Neural cell (in vitro differentiated cells): ENCODE results near the gene GPX3. TPM values are rescaled to one million over a fixed set of nuclear protein-coding genes. Genes with fewer than 3 reads are reported as not detected.

Experiments
- H2AFZ ChIP-seq: fragments of 200-600, 300-800 bp; sonication (generic), shearing (Covaris generic); 2 replicates; pipeline ENCODE4 v1.6.0; 2014; ENCODE audit warnings: low read depth, mild to moderate bottlenecking, antibody characterized with exemption, low read length, moderate library complexity
- H3F3A ChIP-seq: fragments of 200-600 bp; shearing (Covaris generic); 2 replicates; pipeline ENCODE4 v1.6.1; 2016; ENCODE audit warnings: mild to moderate bottlenecking, moderate library complexity, mixed read lengths, antibody characterized with exemption, low read length; ENCODE audit not compliant: insufficient read depth, poor library complexity, severe bottlenecking
- H3K27ac ChIP-seq: fragments of 200-600, 300-800 bp; sonication (generic), shearing (Covaris generic); 2 replicates; pipeline ENCODE4 v1.5.1; 2014; ENCODE audit warnings: mild to moderate bottlenecking, low read length, moderate library complexity
- H3K27me3 ChIP-seq: fragments of 300-800, 200-600 bp; sonication (generic), shearing (Covaris generic); 2 replicates; pipeline ENCODE4 v1.6.0; 2014; ENCODE audit warnings: mild to moderate bottlenecking, low read depth, low read length, moderate library complexity; ENCODE audit not compliant: insufficient read depth
- H3K36me3 ChIP-seq: fragments of 300-800, 200-600 bp; sonication (generic), shearing (Covaris generic); 2 replicates; pipeline ENCODE4 v1.5.1; 2014; ENCODE audit warnings: mild to moderate bottlenecking, antibody characterized with exemption, low read length, moderate library complexity; ENCODE audit not compliant: insufficient read depth
- H3K4me2 ChIP-seq: fragments of 300-800, 200-600 bp; sonication (generic), shearing (Covaris generic); 2 replicates; pipeline ENCODE4 v1.6.0; 2014; ENCODE audit warnings: mild to moderate bottlenecking, low read length
- H3K4me3 ChIP-seq: fragments of 300-800, 200-600 bp; sonication (generic), shearing (Covaris generic); 2 replicates; pipeline ENCODE4 v1.5.1; 2014; ENCODE audit warnings: mild to moderate bottlenecking, low read length, moderate library complexity
- H3K79me2 ChIP-seq: fragments of 200-600 bp; shearing (Covaris generic); replicated peaks from 2 replicates; pipeline ENCODE4 v1.6.0; 2014; ENCODE audit warnings: mild to moderate bottlenecking, low read length, moderate library complexity; ENCODE audit not compliant: insufficient read depth
- H3K9ac ChIP-seq: fragments of 300-800, 200-600 bp; sonication (generic), shearing (Covaris generic); 2 replicates; pipeline ENCODE4 v1.6.1; 2016; ENCODE audit warnings: mild to moderate bottlenecking, low read length, mixed read lengths
- H3K9me2 ChIP-seq: fragments of 200-600 bp; shearing (Covaris generic); 2 replicates; pipeline ENCODE4 v1.6.1; 2016; ENCODE audit warnings: mild to moderate bottlenecking, low read length, mixed read lengths; ENCODE audit not compliant: insufficient read depth
- H3K9me3 ChIP-seq: fragments of 200-600, 300-800 bp; sonication (generic), shearing (Covaris generic); 2 replicates; pipeline ENCODE4 v1.6.1; 2016; ENCODE audit warnings: mild to moderate bottlenecking, mixed run types, low read length, moderate library complexity, mixed read lengths
- H4K20me1 ChIP-seq: fragments of 200-600 bp; shearing (Covaris generic); 2 replicates; pipeline ENCODE4 v1.6.1; 2016; ENCODE audit warnings: mild to moderate bottlenecking, mixed run types; ENCODE audit not compliant: insufficient read depth
- CTCF ChIP-seq: fragments of 450-650 bp; IDR thresholded peaks from 2 replicates; pipeline ENCODE4 v1.5.1; 2014; ENCODE audit warnings: antibody characterized with exemption, mild to moderate bottlenecking, moderate library complexity; ENCODE audit not compliant: poor library complexity, severe bottlenecking
- EP300 ChIP-seq: fragments of 450-650 bp; conservative IDR thresholded peaks from 2 replicates; pipeline ENCODE4 v1.6.1; 2014; ENCODE audit warnings: antibody characterized with exemption, mild to moderate bottlenecking, moderate library complexity; ENCODE audit not compliant: poor library complexity, severe bottlenecking
- EZH2 ChIP-seq: fragments of 200-600, 300-800 bp; shearing (Covaris generic), sonication (generic); IDR thresholded peaks from 2 replicates; pipeline ENCODE4 v1.6.1; 2014; ENCODE audit warnings: antibody characterized with exemption, low read length, borderline replicate concordance, mild to moderate bottlenecking; ENCODE audit not compliant: insufficient read depth, poor library complexity, severe bottlenecking
- MXI1 ChIP-seq: fragments of 450-650 bp; conservative IDR thresholded peaks from 2 replicates; pipeline ENCODE4 v1.6.1; 2014; ENCODE audit warnings: antibody characterized with exemption, mild to moderate bottlenecking; ENCODE audit not compliant: poor library complexity, severe bottlenecking
- POLR2AphosphoS5 ChIP-seq: IDR thresholded peaks from 2 replicates; pipeline ENCODE4 v1.6.1; 2012
- RAD21 ChIP-seq: fragments of 450-650 bp; conservative IDR thresholded peaks from 2 replicates; pipeline ENCODE4 v1.6.1; 2014; ENCODE audit warnings: antibody characterized with exemption, mild to moderate bottlenecking, moderate library complexity
- REST ChIP-seq: IDR thresholded peaks from 2 replicates; pipeline ENCODE4 v1.6.1; 2012; ENCODE audit warnings: borderline replicate concordance
- SMC3 ChIP-seq: fragments of 450-650 bp; conservative IDR thresholded peaks from 2 replicates; pipeline ENCODE4 v1.6.1; 2014; ENCODE audit warnings: antibody characterized with exemption, mild to moderate bottlenecking, moderate library complexity; ENCODE audit not compliant: poor library complexity
- TAF1 ChIP-seq: IDR thresholded peaks from 2 replicates; pipeline ENCODE4 v1.6.1; 2012; ENCODE audit warnings: low read depth
- polyA plus RNA-seq: library from polyadenylated mRNA; depleted of rRNA; stranded (reverse); fragments of >200 nt; gene quantifications from 2 replicates; pipeline ENCODE4 v1.2.3, GENCODE V29; 2014

The GPX3 gene
- polyA plus RNA-seq, 1 donor from 2014 or later = 4.0 TPM

- H3K4me3 ChIP-seq = no peak overlapping the region
- no peak overlapping the region for H3K27ac ChIP-seq
- H3F3A ChIP-seq = no peaks in the 10 kb centered on the region
- H3K9ac ChIP-seq = no peak overlapping the region
- TF ChIP-seq REST (no peak), TAF1 (no peak), EP300 (no peak), RAD21 (no peak), POLR2AphosphoS5 (no peak), CTCF (no peak), EZH2 (no peak), MXI1 (no peak), SMC3 (no peak)
- no peak overlapping the region for H3K4me2 ChIP-seq
- no peaks in the 10 kb centered on the region for H3K9me3 ChIP-seq
- H3K9me2 ChIP-seq = no peaks in the 10 kb centered on the region
- H3K36me3 ChIP-seq = no peaks in the 10 kb centered on the region
- no peaks in the 10 kb centered on the region for H3K79me2 ChIP-seq
- H3K27me3 ChIP-seq = no peaks in the 10 kb centered on the region
- H4K20me1 ChIP-seq = no peaks in the 10 kb centered on the region
- no peak overlapping the region for H2AFZ ChIP-seq
These were observed 17.5 kb upstream of the GPX3 start for GRCh38 chr5:151002681-151003502.

- H3K4me2 ChIP-seq = no peak overlapping the region
- H3K27ac ChIP-seq = no peak overlapping the region
- H3K9me2 ChIP-seq = no peaks in the 10 kb centered on the region
- no peak overlapping the region for H3K4me3 ChIP-seq
- H3K79me2 ChIP-seq = no peaks in the 10 kb centered on the region
- no peaks in the 10 kb centered on the region for H3F3A ChIP-seq
- TF ChIP-seq MXI1 = no peak
- no peak for TF ChIP-seq CTCF
- TF ChIP-seq RAD21 = no peak
- no peak for TF ChIP-seq REST
- TF ChIP-seq SMC3 = no peak
- no peak for TF ChIP-seq POLR2AphosphoS5
- no peak for TF ChIP-seq TAF1
- no peak overlapping the region for H2AFZ ChIP-seq
- no peaks in the 10 kb centered on the region for H3K36me3 ChIP-seq
- no peaks in the 10 kb centered on the region for H3K9me3 ChIP-seq
- H4K20me1 ChIP-seq = no peaks in the 10 kb centered on the region
- H3K27me3 ChIP-seq = no peaks in the 10 kb centered on the region
- H3K9ac ChIP-seq = no peak overlapping the region
These were observed 16.9 kb upstream of the GPX3 start for GRCh38 chr5:151003503-151003860.
